RCC 7860 (cell line): ENCODE measurements around the gene HSPBP1.
"Not testable (repeated sequence)": the region's sequence is repeated elsewhere in the genome, so short reads cannot be mapped to it uniquely, and the experiment has no call there.

Experiments used
- DNase-seq: peaks from one replicate; pipeline ENCODE4 v3.0.0-alpha.2; 2015; ENCODE audit warnings: low spot score
- FAIRE-seq: peaks from 2 replicates; lab custom pipeline; 2012; peaks lifted over from hg19 to GRCh38; lab: Jason Lieb, UNC

Gene HSPBP1

DNA sequence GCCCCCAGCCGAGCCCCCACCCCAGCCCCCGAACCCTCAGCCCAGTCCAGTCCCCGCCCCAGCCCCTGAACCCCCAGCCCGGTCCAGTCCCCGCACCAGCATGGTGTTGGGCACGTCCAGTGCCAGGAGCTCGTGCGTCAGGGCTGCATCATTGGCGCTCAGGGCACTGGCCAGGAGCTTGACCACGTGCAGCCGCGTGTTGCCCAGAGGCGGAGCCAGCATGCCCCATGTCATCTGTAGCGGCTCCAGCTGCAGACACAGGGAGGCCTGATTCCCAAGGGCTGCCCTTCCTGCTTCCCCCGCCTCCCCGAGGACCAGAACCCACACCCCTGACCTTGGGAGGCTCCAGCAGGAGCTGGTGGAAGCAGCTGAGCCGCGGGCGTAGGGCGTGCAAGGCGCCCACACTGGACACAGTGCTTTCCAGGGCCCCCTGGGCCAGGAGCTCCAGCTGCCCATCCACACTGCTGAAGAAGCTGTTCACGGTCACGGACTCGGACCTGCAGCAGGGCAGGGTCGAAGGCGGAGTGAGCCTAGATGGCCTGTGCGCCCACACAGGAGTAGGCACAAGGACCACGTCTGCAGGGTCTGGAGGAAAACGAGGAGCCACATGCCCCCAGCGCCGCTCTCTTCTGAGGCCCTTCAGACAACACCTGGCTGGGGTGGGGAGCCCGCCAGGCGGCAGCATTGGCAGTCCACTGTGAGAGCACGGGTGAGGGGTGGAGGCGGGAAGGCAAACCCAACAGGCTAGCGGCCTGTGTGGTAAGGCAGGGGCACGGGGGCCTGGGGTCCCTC lies 38.6 kb downstream of the HSPBP1 start:
- FAIRE-seq: no peak
- no peak for DNase-seq

DNA sequence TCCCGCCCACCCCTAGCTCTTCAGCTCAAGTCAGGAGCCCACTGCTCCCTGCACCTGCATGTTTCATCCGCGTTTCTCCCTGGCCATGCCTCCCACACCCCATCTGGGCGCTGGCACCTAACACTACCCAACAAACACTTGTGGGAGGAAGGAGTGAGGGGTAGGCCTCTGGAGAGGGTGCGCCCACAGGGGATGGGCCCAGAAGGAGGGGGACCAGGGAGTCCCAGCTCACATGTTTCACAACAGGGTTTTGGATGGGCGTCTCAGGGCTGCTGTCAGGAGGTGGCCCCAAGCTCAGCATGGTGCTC lies 39.2 kb downstream of the HSPBP1 start:
- no peak for DNase-seq
- FAIRE-seq: no peak

DNA sequence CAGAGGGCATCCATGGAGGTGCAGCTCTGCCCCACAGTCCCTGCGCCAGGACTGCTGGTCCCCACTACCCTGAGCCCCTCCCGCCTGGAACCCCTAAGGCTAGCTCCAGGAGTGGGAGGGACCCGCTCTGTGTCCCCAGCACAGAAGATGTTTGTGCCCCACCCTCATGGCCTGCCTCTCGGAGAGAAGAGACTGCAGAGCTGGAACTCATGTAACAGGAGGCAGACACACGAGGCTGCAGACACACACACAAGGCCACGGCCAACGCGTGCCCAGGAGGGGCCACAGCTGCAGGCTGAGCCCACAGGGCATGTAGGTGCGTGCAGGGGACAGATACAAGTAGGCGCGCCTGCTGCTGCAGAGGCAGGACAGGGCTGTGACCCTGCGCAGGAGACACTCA lies 40.9 kb downstream of the HSPBP1 start:
- FAIRE-seq: no peak
- DNase-seq: no peak

DNA sequence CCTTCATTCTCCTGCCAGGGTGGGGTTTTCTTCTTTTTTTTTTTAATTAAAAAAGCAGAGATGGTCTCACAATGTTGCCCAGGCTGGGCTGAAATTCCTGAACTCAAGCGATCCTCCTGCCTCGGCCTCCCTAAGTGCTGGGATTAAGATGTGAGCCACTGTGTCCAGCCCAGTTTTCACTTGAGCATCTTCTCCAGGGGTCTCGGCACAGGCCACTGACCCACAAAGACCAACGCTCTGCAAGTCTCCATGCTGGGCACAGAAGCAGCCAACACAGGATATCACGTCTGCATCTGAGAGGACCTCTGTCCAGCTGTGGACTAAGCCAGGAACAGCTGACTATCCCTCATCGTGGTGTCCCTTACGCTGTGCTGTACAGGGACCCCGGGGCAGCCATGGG lies 41.9 kb downstream of the HSPBP1 start:
- FAIRE-seq (no peak), DNase-seq (no peak)

DNA sequence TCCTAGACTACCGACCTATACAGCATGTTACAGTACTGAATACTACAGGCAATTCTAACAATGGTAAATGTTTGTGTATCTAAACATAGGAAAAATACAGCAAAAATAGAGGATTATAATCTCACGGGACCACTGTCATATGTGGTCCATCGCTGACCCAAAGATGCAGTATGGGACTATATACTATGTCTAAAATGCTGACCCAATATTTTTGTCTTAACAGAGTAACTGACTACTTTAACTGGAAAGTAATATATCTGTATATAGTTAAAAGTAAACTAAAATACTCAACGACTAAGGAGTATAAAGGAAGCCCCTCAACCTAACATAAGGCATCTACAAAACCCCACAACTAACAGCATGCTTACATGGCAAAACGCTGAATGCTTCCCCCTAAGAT lies 46.9 kb downstream of the HSPBP1 start:
- FAIRE-seq: no peak

DNA sequence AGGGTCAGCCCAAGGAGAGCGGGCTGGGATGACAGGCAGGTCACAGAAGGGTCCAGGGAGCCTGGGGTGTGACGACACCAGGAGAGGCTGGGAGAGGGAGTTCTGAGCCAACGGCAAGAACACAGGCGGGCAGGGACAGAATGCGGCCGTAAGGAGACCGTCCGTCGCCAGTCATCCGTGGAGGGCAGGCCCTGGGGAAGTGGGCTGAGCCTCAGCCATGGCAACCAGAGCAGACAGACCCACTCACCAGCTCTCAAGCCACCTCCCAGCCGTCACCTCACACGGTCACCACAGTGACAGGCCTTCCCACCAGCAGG lies 47.7 kb downstream of the HSPBP1 start:
- FAIRE-seq: no peak
- DNase-seq: no peak

More for the DNA sequence above, 46.9 kb downstream of the HSPBP1 start:
- DNase-seq: no peak

DNA sequence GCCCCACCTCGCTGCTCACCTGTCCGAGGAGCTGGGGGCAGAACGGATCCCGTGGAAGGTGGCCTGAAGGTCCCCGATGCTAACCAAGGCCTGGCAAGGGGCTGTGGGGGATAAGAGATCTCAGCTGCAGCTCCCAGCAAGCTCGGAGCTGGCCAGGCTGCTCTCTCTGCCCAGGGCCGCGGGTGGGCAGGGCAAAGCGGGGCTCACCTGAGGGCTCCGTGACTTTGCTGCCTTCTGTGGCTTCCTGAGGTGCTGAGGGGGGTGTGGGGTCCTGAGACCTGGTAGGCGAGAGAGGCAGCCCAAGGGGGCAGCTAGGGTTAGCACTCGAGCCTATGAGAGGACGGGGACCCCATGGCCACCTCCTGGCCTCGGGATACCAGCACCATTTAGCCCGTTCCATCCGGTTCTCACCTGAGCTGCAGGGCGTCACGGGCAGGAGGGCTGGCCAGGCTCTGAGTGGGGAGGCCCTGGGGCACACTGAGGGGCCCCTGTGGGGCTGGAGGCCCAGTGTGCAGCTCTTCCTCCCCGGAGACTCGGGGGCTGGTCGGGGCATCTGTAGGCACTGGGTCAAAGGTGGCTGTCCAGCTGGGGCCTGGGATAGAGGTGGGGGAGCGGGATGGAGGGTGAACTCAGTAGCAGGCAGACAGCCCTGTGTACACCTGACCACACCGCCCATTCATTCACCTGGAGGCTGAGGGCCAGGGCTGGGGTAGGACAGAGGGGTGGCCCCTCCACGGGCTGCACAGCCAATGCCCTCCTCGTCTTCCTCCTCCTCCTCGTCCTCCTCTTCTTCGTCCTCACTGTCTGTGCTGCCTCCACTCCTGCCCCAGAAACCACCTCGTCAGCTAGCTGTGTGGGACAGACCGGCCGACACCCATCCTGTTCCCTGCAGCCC lies 48.3 kb downstream of the HSPBP1 start:
- no peak for FAIRE-seq
- DNase-seq: no peak

DNA sequence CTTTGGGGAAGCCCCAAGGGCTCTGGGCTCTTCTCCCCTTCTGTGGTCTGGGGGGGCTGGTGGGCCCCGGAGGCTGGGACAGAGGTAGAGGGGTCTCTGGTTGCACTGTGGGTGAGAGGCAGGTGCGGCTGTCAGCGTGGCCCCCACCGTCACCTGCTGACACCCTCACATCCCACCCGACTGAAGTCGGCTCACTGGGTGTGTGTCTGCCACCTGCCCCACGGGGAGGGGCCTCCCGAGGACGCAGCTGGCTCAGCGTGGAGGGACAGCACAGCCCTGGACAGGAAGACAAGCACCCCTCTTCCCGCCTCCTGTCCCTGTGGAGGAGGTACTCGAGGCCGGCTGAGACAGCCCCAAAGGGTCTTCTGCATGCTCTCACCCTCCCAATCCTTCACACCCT lies 49.1 kb downstream of the HSPBP1 start:
- FAIRE-seq (no peak), DNase-seq (no peak)

DNA sequence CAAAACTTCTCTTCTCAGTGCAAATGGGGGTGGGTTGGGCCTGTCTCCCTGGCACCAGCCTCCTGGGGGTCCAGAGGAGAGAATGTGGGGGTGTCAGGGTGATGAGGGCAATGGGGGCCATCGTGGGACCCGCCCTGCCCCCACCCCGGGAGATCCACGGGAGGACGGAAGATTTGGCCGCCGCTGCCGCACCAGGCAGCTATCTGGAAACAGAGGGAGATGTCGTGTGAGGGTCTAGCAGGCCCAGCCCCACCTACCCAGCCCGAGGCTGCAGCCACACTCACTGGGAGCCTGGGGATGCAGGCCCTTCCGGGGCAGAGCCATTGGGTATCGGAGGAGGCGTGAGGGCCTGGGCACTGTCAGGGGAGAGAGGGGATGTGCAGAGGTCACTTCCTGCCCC lies 49.6 kb downstream of the HSPBP1 start:
- FAIRE-seq: no peak

DNA sequence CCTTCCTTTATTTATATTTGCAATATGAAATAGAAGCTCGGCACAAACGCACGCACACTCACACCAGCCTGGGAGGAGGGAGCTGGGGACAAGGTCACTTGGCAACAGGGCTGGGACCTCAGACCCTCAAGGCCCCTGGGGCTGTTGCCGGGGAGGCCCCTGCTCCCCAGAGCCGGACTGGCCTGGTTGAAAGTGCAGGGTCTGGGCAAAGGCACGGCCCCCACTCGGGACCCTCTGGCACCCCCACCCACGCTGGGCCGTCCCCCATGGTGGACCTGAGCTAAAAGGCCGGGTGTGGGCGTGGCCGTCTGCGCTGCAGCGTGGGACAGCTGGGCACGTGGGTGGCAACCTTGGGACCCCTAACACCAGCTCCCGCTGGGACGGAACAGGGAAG lies 50.1 kb downstream of the HSPBP1 start:
- no peak for FAIRE-seq

More for the DNA sequence above, 49.6 kb downstream of the HSPBP1 start:
- DNase-seq: no peak

DNA sequence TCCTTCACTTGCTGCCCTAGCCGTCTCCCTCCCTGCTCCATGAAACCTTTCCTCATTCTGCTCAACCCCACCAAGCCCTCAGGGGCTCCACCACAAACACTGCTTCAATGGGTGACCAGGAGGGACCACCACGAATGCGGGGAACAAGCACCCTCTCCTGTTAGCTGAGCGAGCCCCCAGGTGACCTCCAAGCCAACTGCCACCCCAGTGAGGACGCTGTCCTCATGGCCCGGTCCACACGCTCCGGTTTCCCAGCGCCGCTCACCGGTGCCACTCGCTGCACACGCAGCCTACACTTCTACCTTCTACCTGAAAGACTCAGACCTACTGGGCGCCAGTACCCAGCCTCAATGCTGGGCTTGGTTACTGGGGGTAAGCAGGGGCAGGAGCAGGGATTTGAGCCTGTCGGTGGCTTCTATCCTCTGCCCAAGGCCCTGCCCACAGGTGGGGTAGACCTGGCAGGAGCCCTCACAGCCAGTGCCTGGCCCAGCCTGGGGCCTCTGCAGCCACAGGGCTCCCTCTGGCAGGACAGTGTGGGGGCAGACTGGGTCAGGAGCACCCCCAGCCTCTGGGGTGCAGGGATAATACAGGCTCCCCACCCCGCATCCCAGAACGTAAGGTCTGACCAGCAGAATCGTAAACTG lies 50.6 kb downstream of the HSPBP1 start:
- no peak for FAIRE-seq

More for the DNA sequence above, 50.1 kb downstream of the HSPBP1 start:
- no peak for DNase-seq

DNA sequence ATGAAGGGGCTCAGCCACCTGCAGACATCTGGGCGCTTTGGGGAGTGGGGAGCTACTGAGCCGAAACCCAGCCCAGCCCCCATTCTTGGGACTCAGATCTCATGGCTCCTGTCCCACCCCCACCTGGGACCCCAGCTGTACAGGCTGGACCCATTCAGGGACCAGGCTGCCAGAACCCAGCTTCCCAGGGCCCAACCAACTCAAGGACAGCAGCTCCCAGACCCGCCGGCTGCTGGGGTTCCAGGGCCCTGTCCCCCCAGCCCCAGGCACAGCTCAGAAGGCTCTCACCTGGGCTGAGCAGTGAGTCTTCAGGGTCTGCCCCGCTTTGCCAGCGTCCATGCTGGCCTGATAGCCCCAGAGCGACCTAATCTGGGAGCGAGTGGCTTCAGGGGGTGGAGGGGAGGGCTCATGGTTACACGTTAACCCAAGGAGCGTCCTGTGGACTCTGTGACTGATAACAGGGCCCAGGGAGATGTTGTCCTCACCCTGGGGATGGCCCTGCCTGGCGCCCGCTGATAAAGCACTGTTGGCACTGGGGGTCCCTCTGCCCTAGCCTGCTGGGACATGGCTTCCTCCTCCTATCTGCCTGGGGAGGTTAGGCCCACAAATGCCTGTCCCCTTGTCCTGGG lies 51.4 kb downstream of the HSPBP1 start, which contains the start of gene TMEM86B:
TMEM86B (minus strand) TSS at position 361 of the 629 bp plus-strand sequence; CDS start at position 339, 22 bp downstream.
- FAIRE-seq (no peak), DNase-seq (no peak)

More for the DNA sequence above, 50.6 kb downstream of the HSPBP1 start:
- no peak for DNase-seq

DNA sequence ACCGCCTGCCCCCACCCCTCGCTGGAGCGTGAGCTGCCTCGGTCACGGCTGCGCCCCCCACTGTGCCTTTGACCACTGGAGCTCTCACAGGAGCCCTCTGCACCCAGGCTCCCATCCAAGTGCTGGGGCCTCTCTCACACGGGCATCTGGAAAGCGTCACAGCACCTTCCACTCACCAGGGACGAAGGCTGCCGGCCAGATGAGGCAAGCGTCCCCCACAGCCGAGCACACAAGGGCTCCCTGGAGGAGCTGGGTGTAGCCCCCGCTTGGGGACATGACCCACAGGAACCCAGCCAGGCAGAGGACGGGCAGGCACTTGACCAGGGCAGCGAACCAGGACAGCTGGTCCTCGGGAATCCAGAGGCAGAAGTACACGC lies 51.9 kb downstream of the HSPBP1 start:
- FAIRE-seq (no peak), DNase-seq (no peak)

DNA sequence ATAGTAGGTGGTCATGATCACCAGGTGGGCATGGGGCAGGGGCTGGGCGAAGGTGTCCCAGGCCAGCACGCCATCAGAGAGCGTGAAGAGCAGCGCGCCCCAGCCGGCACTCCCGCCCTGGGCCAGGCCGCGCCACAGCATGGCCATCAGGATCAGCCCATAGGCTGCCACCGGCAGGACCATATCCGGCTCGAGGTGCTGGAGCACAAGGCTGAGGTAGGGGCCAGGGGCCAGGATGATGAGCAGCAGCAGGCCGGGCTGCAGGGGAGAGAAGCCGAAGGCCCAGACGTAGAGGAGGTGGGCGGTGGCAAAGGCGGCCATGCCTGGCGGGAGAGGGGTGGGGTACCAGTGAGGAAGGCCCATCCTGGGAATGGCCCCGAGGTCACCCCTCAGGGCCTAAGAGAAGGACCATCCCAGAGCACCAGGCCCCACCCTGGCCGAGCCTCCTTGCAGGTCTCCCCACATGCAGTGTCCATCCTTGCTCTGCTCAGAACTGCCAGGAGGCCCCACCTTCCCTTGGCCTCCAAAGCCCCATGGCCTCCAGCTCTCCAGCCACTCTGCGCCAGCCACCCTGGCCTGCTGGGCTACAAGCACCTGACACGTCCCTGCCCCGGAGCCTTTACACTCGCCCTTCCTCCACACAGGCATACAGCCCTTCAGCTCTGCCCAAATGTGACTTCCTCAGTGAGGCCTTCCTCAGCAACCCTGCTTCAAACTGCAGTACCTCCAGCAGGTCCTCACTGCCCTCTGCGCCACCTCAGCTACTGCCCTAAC lies 52.5 kb downstream of the HSPBP1 start:
- no peak for FAIRE-seq
- no peak for DNase-seq

DNA sequence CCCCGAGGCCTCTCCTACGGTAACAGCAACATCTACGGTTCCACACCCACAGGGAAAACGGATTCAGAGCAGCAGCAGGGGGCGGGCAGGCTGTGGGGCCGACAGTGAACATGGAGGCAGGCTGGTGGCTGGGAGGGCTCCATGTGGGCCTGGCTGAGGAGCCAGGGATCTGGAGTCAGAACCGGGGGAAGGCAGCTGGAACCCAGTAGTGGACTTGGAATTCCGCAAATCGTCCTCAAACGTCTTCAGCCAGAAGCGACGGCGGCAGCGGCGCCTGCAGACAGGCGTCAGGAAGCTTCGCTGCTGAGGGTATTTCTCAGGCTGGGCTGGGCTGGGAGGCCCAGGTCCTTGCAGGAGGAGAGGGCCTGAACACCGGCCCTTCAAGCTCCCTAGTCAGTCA lies 53.1 kb downstream of the HSPBP1 start:
- FAIRE-seq (no peak), DNase-seq (no peak)

DNA sequence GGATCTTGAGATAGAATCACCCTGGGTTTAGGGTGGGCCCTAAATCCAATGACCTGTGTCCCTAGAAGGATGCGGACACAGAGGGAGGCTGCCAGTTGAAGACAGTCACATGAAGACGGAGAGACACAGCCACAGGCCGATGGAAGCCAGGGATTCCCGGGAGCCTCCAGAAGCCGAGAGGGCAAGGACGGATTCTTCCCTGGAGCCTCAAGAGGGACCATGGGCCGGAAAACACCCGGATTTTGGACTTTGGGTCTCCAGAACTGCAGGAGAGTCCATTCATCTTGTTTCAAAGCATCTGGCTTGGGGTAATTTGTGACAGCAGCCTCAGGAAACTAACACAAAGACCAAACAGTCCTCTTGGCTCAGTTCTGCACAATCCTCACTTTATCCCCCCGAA lies 53.6 kb downstream of the HSPBP1 start:
- FAIRE-seq (no peak), DNase-seq (no peak)

DNA sequence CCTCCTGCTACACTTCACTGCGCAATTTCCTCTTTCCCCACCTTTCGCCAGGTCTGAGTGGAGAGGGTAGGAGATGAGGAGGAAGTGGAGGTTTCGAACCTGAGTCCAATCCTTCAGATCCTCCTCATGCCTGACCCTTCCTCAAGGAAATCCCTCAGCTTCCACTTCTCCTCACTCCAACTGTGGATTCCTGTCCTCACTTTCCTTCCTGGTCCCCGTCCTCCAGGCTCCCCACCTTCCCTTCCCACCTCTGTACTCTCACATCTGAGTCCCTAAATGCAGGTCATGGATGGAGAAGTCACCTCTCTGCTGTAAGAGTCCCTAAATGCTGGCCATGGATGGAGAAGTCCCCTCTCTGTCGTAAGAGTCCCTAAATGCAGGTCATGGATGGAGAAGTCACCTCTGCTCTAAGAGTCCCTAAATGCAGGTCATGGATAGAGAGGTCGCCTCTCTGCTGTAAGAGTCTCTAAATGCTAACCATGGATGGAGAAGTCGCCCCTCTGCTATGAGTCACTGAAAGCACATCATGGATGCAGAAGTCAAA lies 54.4 kb downstream of the HSPBP1 start:
- no peak for FAIRE-seq
- no peak for DNase-seq

DNA sequence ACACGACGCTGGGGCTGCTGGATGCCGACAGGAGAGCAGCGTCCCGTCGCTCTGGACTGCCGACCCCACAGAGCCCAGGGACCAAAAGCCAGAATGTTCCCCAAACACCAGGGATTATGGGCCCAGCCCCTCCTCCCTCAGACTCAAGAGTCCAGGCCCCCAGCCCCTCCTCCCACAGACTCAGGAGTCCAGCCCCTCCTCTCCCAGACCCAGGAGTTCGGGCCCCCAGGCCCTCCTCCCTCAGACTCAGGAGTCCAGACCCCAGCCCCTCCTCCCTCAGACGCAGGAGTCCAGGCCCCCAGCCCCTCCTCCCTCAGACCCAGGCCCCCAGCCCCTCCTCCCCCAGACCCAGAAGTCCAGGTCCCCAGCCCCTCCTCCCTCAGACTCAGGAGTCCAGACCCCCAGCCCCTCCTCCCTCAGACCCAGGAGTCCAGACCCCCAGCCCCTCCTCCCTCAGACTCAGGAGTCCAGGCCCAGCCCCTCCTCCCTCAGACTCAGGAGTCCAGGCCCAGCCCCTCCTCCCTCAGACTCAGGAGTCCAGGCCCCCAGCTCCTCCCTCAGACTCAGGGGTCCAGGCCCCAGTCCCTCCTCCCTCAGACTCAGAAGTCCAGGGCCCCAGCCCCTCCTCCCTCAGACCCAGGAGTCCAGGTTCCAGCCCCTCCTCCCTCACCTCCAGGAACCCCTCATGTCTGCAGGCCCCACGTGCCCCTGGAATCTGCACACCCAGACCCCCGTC lies 55.1 kb downstream of the HSPBP1 start:
- not testable (repeated sequence) for DNase-seq, FAIRE-seq

DNA sequence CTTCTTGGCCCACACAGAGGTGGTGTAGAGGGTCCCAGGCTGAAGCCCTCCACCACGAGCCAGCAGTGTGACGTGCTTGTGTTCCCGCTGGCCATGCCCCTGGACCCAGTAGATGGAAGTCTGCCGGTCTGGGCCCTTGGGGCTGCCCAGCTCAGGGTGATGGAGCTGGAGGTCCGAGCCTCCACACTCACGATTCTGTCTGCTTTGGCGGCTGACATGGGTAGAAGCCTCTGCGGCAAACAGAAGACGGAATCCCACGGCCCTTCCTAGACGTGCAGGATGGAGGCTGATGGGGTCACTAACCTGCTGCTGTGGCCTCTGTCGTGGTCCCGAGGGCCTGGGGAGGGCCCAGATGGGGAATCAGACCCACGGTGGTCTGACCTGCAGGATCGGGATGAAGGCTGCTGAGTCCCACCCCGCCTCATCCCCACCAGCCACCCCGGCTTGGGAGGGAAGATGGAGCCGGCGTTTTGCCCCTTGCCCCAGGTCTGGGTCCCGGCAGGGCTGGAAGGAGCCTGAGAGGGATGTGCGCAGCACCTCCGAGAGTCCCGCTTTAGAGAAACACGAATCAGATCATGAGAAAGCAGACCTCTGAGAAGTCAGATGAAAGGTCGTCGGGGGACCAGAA lies 55.8 kb downstream of the HSPBP1 start:
- FAIRE-seq: no peak
- no peak for DNase-seq
